ENCODE measurements around the gene TUBA3D.
A peak's percentile ranks its signal among the peaks of the same experiment; 100 is the strongest.
"Not testable (repeated sequence)": the region's sequence is repeated elsewhere in the genome, so short reads cannot be mapped to it uniquely, and the experiment has no call there.

TUBA3D gene

DNA sequence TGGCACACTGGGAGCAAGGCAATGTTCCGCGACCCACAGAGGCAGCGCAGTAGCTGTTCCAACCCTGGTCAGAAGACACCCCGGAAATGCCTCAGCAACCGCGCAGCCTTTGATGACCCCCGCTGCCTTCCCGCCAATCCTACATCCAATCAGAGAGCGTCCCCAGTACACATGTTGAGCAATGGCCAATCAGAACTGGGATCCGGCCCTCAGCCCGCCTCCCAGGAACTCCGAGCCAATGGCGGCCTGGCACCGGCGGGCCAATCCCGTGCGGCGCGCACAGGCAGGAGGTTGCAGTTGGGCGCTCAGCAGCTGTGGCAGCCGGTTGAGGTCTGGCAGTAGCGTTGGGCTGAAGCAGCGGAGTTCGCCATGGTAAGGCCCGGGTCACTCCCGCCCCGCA lies at the start of gene TUBA3D:
Gene TUBA3D (plus strand): TSS at position 289 of the 400 bp plus-strand sequence. CDS start 81 bp downstream, at position 370.
- DNase-seq, result no peak

DNA sequence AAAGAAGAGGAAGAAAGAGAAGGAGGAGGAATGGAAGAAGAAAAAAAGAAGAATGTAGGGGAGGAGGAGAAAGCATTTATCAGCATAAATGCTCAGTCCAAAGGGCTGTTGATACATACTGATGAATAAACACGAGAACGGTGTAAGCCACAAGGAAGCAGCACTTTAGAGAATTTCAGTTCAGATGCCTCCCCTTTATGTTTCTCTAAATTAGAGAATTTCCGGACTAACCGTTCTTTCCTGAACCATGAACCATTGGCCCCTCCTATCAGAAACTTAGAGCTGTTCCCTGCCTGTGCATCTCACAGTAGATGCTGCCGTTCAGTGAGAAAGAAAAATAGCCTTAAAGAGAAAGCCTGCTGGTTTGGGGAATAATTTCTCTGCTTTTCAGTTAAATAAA lies 49.2 kb upstream of the TUBA3D start:
- DNase-seq, result peak; percentile 63

DNA sequence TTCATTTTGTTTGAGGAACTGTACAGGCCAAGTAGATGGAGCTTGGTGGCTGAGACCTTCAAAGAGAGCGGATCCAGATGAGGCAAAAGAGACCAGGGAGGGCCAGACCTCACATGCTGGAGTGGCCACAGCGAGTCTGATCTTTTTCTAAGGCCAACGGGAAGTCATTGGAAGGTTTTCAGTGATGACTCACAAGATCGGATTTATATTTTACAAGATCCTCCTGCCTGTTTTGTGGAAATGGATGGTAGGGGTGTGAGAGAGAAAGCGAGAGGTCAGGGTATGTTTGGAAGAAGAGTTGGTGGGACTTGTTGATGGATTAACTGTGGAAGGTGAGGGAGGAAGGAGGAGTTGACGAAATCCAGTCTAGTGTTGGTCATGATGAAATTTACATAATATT lies 44.6 kb upstream of the TUBA3D start:
- no peak for DNase-seq

DNA sequence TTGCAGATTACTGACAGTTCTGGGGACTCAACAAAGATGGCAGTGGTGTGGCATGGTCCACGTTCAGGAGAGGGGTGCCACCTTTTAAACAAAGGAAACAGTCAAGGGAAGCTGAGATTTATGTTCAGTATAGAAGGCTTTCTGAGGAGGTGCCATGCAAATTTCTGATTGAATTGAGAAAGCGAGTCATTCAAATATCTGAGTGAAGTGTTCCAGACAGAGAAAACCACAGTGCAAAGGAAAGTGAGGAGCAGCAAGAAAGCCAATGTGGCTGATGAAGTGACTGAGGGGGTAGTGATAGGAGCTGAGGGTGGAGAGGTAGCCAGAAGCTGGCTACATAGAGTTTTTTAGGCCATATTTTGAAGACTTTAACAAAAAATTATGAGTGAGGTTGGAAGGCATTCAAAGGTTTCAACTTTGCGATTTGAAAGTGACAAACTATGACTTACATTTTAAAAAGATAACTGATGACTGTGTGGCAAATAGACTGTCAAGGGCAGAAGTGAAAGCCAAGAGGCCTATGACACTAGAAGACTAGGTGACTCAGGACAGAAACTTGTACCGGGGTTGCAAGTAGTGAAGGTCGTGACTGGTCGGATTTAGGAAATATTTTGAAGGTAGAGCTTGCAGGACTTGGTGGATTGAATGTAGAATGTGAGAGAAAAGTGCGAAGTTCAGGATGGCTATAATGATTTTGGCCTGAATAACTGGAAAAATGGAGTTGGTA lies 35.0 kb upstream of the TUBA3D start:
- DNase-seq, result peak; percentile 41

DNA sequence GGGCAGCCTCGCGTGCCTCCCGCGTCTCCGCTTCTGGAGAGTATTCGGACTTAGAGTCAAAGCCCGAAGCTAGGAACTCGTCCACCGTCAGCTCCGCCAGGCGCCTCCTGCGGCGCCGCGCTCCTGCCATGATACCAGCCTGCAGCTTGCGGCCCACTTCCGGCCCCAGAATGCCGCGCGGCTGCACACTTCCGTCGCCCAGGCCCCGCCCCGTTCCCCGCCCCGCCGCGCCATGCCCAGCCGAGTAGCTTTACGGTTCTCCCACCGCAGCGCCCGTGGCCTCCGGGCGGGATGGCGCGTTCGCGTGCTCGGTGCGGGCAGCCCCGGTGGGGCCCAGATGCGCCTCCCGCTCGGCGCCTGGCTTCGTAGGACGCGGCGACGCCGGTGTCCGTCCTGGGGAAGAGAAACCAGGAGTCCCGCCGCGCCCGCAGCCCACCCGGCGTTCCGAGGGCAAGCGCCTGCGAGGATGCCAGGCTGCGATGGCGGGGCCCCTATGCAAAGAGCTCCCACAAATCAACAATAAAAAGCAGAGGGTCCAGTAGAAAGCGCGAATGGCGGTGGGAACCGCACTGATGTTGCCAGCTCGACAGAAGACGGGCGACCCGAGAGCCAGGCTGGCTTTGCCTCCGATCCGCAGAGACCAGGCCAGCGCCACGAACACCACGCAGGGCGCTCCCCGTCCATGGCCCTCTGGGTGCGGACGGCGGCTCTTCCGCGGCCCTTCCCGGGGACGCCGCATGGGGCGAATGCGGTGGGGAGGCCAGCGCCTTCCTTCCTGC lies 31.0 kb upstream of the TUBA3D start:
- DNase-seq, result not testable (repeated sequence)

DNA sequence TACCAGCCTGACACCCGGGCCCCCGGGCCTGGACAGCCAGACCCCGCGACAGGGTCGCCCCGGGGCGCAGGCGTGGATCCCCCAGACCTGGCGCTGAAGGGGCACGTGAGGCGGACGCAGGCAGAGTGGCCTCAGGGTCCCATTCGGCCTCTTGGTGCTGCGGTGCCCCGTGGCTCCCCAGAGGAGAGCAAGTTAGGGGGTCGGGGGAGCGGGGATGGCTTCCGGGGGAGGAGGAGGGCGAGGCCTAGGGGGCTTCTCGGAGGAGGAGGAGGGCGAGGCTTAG lies 30.5 kb upstream of the TUBA3D start:
- not testable (repeated sequence) for DNase-seq

DNA sequence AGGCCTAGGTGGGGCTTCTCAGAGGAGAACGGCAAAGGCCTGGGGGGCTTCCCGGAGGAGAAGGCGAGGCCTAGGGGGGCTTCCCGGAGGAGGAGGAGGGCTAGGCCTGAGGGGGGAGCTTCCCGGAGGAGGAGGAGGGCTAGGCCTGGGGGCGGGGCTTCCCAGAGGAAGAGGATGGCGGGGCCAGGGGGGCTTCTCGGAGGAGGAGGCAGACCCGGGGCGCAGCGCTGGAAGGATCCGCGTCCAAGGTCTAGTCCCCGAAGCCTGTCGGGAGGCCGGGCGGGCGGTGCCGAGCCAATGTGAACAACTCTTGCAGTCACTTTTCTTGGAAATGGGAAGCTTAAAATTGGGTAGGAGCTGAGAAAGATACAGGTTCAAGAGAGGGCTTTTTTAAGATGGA lies 30.0 kb upstream of the TUBA3D start:
- DNase-seq, result no peak

DNA sequence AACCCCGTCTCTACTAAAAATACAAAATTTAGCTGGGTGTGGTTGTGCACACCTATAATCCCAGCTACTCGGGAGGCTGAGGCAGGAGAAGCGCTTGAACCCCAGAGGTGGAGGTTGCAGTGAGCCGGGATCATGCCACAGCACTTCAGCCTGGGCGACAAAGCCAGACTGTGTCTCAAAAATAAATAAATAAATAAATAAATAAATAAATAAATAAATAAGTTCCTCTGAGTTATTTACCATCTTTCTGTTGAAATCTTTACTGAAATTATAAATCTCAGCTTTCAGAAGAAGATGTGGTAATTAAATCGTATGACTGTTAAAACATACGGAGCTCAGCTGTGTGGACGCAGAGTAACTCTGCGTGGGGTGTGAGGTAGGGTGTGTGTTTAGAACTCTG lies 27.9 kb upstream of the TUBA3D start:
- DNase-seq, result not testable (repeated sequence)

DNA sequence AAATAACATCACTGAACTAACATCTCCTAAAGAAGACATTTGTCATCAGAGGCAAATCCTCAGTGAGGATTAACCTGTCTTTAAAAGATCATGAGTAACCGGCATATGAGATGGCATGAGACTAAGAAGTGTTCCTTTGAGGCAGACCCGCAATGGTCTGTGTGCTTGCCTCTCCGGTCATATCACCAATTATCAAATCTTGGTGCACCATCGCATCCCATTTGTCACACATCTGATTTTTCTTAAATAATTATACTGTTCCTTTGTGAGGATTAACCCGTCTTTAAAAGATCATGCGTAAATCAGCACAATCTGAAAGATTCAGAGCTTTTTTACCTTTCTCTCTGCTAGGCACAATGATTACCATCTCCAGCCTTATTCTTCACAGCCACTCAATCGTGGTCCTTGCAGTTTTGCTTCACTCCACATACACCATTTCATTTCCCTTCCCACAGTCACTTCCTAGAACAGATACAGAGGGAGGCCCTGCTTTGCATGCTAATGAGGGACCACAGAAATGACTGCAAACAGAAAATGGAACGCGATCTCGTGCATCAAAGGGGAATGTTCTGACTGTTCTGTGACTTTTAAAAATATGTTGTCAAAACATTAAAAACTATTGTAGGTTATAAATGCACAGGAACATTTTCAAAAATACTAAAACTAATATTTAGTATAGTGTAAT lies 24.5 kb upstream of the TUBA3D start:
- DNase-seq, result peak; percentile 55

DNA sequence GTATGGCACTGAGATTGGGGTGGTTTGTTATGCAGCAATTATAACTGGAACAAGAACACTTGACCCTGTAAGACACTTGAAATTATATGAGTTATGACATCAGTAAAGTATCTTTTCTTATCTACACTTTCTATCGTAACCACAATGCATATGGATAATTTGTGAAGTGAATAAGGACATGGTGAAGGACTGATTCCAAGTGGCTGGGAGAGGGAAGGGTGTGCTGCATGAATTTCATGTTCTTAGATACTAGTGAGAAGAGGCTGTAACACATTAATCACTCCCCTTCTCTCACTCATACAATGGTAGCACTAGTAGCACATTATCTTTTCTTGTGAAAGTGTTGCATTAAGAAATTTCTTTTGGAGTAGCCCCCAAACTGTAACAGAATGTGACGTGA lies 21.0 kb upstream of the TUBA3D start:
- DNase-seq, result not testable (repeated sequence)

DNA sequence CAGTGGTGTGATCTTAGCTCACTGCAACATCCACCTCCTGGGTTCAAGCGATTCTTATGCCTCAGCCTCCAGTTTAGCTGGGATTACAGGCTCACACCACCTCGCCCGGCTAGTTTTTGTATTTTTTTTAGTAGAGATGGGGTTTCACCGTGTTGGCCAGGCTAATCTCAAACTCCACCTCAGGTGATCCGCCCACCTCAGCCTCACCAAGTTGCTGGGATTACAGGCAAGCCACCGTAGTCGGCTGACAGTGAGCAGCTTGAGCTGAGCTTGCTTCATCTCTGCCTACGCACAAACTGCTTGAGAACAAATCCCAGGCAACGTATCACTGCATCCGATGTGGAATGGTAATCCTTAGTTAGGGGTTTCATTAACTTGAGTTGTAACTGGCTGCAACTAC lies 8.2 kb upstream of the TUBA3D start:
- DNase-seq, result not testable (repeated sequence)

DNA sequence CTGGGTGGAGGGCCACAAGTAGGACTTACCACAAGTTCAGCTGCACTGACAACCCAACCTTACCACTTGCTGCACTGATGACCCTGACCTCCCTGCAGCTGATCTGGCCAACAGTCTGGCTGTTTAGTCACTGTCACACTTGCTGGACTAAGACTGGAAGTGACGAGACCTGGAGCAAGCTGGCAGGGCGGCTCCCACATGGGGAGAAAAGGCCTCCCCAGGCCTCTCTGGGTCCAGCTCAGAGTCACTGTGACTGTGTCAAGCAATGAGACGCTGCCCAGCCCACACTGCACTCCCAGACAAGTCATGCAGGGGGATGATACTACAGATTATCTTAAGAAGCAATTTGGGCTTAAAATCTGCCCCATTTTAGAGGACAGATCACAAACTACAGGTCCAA lies 5.0 kb upstream of the TUBA3D start:
- not testable (repeated sequence) for DNase-seq

DNA sequence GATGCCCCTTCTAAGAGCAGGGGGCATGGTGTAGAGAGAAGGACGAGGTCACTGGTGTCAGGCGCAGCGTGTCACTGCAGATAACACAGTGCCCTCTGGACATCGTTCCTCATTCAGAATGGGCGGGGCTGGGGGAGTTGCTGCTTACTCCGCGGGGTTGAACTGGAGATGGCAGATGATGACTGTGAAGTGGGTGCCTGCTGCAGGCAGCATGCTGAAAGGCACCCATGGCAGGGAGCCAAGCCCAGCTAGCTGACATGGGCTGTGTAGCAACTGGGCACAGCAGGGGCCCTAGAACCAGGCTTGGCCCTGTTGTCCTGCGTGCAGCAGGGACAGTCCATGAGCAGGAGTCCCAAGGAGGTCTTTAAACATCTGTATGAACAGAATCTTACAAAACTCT lies 4.3 kb upstream of the TUBA3D start:
- not testable (repeated sequence) for DNase-seq

DNA sequence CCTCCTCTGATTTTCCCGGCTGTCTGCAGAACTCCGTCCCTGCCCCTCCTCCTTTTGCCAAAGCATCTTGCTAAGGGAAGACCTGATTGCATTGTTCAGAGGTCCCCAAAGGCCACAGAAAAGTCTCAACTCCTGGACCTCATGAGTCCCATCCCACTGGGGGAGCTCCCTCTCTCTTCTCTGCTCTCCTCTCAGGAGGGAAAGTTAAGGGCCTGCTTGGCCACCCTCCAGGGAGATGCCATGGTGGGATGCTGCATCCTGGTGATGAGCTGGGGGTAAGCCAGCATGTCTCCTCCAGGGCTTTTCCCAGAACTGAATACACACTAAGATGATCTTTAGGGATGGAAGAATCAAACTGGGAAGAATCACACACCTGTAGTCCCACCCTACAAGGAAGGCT lies 2.7 kb upstream of the TUBA3D start:
- not testable (repeated sequence) for DNase-seq

DNA sequence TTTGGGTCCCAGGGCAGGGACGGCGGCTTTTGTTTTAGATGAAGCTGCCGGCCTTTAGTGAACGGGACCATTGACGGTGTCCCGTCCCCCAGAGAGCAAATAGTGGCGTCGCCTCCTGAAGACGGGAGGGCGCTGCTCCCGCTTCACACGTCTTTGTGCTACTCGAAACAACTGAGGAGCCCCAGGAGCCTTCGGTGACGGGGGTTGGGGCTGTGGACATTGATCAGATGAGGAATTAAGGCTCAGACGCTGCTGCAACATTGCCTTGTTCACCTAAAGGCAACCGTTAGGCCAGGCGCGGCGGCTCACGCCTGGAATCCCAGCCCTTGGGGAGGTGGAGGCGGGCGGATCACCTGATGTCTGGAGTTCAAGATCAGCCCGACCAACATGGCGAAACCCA lies 444 bp downstream of the TUBA3D start:
- DNase-seq, result not testable (repeated sequence)

DNA sequence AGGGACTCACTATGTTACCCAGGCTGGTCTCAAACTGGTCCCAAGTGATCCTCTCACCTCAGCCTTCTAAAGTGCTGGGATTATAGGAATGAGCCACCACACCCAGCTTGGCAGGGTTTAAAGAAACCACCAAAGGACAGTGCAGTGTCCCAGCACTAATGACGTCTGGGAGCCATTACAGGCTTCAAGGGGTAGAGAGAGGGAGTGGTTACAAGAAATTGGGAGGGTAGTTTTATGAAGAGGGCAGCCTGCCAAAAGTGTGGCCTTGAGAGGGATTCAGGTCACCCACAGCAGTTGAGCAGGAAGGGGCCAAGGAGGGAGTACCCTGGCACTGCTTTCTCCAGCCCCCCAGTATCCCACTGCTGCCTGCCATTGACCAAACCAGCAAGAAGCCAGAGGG lies 1.3 kb downstream of the TUBA3D start:
- DNase-seq, result not testable (repeated sequence)

DNA sequence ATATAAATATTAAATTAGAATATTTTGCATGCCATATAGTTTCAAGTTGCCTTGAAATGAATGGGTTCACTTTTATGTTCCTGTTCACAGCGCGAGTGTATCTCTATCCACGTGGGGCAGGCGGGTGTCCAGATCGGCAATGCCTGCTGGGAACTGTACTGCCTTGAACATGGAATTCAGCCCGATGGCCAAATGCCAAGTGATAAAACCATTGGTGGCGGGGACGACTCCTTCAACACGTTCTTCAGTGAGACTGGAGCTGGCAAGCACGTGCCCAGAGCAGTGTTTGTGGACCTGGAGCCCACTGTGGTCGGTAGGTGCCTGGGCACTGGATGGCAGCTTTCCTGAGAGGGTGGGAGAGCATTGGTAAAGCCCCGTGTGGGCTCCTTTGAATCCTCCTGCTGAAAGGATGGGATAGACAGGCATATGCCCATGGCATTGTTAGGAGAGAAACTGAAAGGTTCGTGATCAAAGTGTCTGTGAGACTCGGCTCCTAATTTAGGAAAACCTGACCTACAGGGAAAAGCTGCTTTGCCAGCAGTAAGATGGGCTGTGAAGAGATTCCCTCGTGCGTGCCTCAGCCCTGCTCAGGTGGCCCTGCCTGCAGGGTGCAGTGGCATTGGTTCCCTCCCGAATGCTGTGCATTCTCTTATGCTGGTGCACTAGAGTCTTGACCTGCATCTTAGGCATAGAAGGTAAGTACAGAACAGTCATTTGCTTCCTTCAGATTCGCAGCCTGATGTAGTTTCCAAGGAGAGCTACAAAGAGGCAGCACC lies 2.3 kb downstream of the TUBA3D start:
- DNase-seq, result not testable (repeated sequence)

DNA sequence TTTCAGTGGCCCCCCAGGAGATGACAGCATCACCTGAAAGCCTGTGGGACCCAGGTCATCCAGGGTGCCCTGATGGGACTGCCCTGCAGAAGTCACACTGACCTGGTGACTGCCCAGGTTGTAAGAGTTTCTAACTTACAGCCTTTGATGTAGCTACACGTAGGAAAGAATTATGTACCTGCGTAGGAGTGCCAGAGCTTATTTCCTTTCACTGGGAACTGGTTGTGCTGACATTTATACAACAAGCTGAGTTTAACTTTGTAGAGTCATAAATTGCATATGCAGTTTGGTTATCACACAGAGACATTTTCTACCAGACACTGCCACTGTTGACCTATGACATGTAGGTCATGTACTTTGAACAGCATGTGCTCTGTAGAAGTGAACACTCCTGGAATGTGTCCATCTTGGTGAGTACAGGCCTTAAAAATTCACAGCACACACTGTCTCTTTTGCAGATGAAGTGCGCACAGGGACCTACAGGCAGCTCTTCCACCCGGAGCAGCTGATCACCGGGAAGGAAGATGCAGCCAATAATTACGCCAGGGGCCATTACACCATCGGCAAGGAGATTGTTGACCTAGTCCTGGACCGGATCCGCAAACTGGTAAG lies 3.0 kb downstream of the TUBA3D start:
- DNase-seq, result not testable (repeated sequence)

DNA sequence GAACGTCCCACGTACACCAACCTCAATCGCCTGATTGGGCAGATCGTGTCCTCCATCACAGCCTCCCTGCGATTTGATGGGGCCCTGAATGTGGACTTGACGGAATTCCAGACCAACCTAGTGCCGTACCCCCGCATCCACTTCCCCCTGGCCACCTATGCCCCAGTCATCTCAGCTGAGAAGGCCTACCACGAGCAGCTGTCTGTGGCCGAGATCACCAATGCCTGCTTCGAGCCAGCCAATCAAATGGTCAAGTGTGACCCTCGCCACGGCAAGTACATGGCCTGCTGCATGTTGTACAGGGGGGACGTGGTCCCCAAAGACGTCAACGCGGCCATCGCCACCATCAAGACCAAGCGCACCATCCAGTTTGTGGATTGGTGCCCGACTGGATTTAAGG lies 4.4 kb downstream of the TUBA3D start:
- not testable (repeated sequence) for DNase-seq

DNA sequence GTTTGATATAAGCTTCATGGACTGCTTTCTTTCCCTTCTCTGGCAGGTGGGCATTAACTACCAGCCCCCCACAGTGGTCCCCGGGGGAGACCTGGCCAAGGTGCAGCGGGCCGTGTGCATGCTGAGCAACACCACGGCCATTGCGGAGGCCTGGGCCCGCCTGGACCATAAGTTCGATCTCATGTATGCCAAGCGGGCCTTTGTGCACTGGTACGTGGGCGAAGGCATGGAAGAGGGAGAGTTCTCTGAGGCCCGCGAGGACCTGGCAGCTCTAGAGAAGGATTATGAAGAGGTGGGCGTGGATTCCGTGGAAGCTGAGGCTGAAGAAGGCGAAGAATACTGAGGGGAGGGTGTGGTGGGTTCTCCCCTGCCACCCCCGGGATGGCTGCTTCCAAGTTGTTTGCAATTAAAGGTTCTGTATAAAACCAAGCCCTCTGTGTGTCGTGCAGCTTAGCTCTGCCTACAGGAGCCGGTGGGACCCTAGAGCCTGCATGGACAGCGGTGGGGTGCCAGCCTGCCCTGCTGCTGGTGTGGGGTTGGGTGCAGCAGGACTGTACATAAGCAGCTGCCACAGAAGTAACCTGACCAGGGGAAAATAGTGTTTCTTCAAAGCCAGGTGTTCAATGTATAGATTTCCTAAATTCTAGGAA lies 6.7 kb downstream of the TUBA3D start:
- not testable (repeated sequence) for DNase-seq

DNA sequence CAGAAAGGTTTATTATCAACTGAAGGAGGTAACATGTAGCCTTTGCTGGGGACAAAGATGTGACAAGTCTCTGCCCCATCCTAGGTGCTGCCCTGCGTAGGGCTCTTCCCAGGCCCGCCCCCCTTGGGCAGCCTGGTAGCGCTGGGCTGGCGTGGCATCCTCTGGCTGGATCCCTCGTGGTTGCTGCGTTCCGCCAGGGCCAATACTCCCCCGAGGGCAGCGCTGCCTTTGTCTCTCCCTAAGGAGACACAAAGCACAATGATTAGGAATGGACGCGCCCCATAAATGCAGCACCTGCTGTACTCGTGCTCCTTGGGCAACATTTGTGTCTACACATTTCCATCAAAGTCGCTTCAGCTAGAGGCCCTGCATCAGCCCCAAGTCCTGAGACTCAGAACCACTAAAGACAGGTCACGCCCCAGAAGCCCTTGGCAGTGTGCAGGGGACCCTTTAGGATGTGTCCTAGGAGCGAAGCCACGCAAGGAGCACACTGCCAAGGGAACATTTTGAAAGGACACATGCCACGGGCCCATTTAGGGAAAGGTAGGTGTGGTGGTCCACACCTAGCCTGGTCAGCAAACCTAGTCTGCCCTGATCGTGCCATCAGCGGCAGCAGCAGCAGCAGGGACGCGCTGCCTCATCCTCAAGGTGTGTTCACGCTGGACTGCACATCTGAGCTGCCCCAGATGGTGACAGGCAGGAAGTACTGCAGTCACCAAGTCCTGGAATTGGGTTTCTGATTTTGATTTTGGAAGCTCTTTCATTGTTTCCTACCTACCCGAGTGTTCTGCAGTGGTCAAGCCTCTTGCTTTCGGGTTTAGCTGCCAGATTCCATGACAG lies 8.3 kb downstream of the TUBA3D start:
- DNase-seq, result not testable (repeated sequence)

All from activated CD4-positive, alpha-beta T cell treated with anti-CD3 and anti-CD28 coated beads, Interleukin-2, Interleukin-6, amounts not matched to agents 100 ng/mL and 50 ng/mL, durations not matched to agents 16 hours and 8 hours (primary cell).